ENCODE measurements around the gene CCL5. TPM values are rescaled to one million over a fixed set of nuclear protein-coding genes. Genes with fewer than 3 reads are reported as not detected.

CCL5 gene
- polyA plus RNA-seq, 1 donor from 2014 or later = not detected

GRCh38 chr17:35856603-35857002 lies 23.6 kb downstream of the CCL5 start:
- Histone ChIP-seq H2AFZ (ENCODE audit: low read depth, low read length) (no peak overlapping the region), H3K4me3 (ENCODE audit: low read length) (no peak overlapping the region), H3K27ac (ENCODE audit: low read length) (no peak overlapping the region), H4K20me1 (ENCODE audit: insufficient read depth) (no peaks in the 10 kb centered on the region), H3F3A (ENCODE audit: insufficient read depth, low read length, poor library complexity, severe bottlenecking) (no peaks in the 10 kb centered on the region), H3K27me3 (ENCODE audit: insufficient read depth, low read depth, low read length) (no peaks in the 10 kb centered on the region), H3K9me3 (ENCODE audit: low read length) (no peaks in the 10 kb centered on the region), H3K36me3 (ENCODE audit: insufficient read depth, low read length) (no peaks in the 10 kb centered on the region), H3K4me2 (ENCODE audit: low read length) (no peak overlapping the region), H3K79me2 (replicated peaks; ENCODE audit: insufficient read depth, low read length) (no peaks in the 10 kb centered on the region), H3K9ac (ENCODE audit: low read length) (no peak overlapping the region), H3K9me2 (ENCODE audit: insufficient read depth, low read length) (no peaks in the 10 kb centered on the region)
- TF ChIP-seq POLR2AphosphoS5 (IDR thresholded peaks at IDR 0.05) (no peak), REST (IDR thresholded peaks at IDR 0.05; ENCODE audit: borderline replicate concordance) (no peak), CTCF (IDR thresholded peaks at IDR 0.05; ENCODE audit: poor library complexity, severe bottlenecking) (no peak), TAF1 (IDR thresholded peaks at IDR 0.05; ENCODE audit: low read depth) (no peak)

GRCh38 chr17:35855965-35856364 lies 24.2 kb downstream of the CCL5 start:
- no peaks in the 10 kb centered on the region for H3K9me2 ChIP-seq (ENCODE audit: insufficient read depth, low read length)
- no peak overlapping the region for H3K4me3 ChIP-seq (ENCODE audit: low read length)
- no peaks in the 10 kb centered on the region for H3K36me3 ChIP-seq (ENCODE audit: insufficient read depth, low read length)
- H3K27ac ChIP-seq (ENCODE audit: low read length) = no peak overlapping the region
- H3K9me3 ChIP-seq (ENCODE audit: low read length) = no peaks in the 10 kb centered on the region
- H4K20me1 ChIP-seq (ENCODE audit: insufficient read depth) = no peaks in the 10 kb centered on the region
- TF ChIP-seq EP300 (conservative IDR thresholded peaks at IDR 0.05; ENCODE audit: poor library complexity, severe bottlenecking) (no peak), MXI1 (conservative IDR thresholded peaks at IDR 0.05; ENCODE audit: poor library complexity, severe bottlenecking) (no peak), REST (IDR thresholded peaks at IDR 0.05; ENCODE audit: borderline replicate concordance) (no peak), TAF1 (IDR thresholded peaks at IDR 0.05; ENCODE audit: low read depth) (no peak)
- H3K27me3 ChIP-seq (ENCODE audit: insufficient read depth, low read depth, low read length) = no peaks in the 10 kb centered on the region
- H3K9ac ChIP-seq (ENCODE audit: low read length) = no peak overlapping the region
- H3K4me2 ChIP-seq (ENCODE audit: low read length) = no peak overlapping the region
- no peaks in the 10 kb centered on the region for H3F3A ChIP-seq (ENCODE audit: insufficient read depth, low read length, poor library complexity, severe bottlenecking)
- no peaks in the 10 kb centered on the region for H3K79me2 ChIP-seq (replicated peaks; ENCODE audit: insufficient read depth, low read length)
- no peak overlapping the region for H2AFZ ChIP-seq (ENCODE audit: low read depth, low read length)
